ENCODE results near the gene PITX3. TPM values are rescaled to one million over a fixed set of nuclear protein-coding genes. Genes with fewer than 3 reads are reported as not detected.

PITX3 gene
- total RNA-seq, 1 experiment from 2014 or later = 0.81 TPM

DNA sequence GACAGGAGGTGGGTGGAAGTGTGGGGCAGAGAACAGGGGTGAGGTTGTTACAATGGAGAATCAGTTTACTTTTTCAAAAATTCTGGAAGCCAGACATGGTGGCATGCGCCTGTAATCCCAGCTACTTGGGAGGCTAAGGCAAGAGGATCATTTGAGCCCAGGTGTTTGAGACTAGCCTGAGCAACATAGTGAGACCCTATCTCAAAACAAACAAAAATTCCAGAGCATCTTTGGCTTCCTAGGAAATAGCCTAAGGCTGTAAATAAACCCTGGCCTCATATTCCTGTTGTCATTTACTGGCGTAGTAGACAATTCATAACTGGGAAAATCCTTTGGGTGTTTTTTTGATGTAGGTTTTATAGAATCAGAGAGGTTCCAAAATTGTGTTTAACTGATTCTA, 48.0 kb upstream of the PITX3 start:
- POLR2A ChIA-PET = no interaction called here
- no peak for TF ChIP-seq ZNF138 (CRISPR knock-in tag; conservative IDR thresholded peaks at IDR 0.05)
- TF ChIP-seq NR1H2 (CRISPR knock-in tag; IDR thresholded peaks at IDR 0.05) = no peak
- TF ChIP-seq, protein P1, sequence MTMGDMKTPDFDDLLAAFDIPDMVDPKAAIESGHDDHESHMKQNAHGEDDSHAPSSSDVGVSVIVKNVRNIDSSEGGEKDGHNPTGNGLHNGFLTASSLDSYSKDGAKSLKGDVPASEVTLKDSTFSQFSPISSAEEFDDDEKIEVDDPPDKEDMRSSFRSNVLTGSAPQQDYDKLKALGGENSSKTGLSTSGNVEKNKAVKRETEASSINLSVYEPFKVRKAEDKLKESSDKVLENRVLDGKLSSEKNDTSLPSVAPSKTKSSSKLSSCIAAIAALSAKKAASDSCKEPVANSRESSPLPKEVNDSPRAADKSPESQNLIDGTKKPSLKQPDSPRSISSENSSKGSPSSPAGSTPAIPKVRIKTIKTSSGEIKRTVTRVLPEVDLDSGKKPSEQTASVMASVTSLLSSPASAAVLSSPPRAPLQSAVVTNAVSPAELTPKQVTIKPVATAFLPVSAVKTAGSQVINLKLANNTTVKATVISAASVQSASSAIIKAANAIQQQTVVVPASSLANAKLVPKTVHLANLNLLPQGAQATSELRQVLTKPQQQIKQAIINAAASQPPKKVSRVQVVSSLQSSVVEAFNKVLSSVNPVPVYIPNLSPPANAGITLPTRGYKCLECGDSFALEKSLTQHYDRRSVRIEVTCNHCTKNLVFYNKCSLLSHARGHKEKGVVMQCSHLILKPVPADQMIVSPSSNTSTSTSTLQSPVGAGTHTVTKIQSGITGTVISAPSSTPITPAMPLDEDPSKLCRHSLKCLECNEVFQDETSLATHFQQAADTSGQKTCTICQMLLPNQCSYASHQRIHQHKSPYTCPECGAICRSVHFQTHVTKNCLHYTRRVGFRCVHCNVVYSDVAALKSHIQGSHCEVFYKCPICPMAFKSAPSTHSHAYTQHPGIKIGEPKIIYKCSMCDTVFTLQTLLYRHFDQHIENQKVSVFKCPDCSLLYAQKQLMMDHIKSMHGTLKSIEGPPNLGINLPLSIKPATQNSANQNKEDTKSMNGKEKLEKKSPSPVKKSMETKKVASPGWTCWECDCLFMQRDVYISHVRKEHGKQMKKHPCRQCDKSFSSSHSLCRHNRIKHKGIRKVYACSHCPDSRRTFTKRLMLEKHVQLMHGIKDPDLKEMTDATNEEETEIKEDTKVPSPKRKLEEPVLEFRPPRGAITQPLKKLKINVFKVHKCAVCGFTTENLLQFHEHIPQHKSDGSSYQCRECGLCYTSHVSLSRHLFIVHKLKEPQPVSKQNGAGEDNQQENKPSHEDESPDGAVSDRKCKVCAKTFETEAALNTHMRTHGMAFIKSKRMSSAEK (CRISPR knock-in tag; IDR thresholded peaks at IDR 0.05; ENCODE audit: borderline replicate concordance) = no peak
- TF ChIP-seq, protein P2, sequence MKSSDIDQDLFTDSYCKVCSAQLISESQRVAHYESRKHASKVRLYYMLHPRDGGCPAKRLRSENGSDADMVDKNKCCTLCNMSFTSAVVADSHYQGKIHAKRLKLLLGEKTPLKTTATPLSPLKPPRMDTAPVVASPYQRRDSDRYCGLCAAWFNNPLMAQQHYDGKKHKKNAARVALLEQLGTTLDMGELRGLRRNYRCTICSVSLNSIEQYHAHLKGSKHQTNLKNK (CRISPR knock-in tag; IDR thresholded peaks at IDR 0.05) = no peak
- TF ChIP-seq ESRRA (CRISPR knock-in tag; IDR thresholded peaks at IDR 0.05; ENCODE audit: borderline replicate concordance) = no peak
- no peak for TF ChIP-seq MYBL2 (CRISPR knock-in tag; IDR thresholded peaks at IDR 0.05)
- H3K4me1 Mint-ChIP-seq = no peaks in the 10 kb centered on the region
- H3K4me3 Mint-ChIP-seq = no peak overlapping the region
- H3K36me3 Mint-ChIP-seq = no peaks in the 10 kb centered on the region
- H3K9me3 Mint-ChIP-seq = no peaks in the 10 kb centered on the region
- no peak overlapping the region for H3K27ac Mint-ChIP-seq
- ATAC-seq (no peak), DNase-seq (ENCODE audit: low spot score) (no peak)
- CTCF ChIA-PET = interaction anchor here (1.2 to 2.4 kb wide), 3 partner anchors 58 to 63 kb away, joined by 3 to 5 read pairs (median 5); no protein-coding TSS in a partner anchor
- H3K27me3 Mint-ChIP-seq (ENCODE audit: low read depth) = no peaks in the 10 kb centered on the region

DNA sequence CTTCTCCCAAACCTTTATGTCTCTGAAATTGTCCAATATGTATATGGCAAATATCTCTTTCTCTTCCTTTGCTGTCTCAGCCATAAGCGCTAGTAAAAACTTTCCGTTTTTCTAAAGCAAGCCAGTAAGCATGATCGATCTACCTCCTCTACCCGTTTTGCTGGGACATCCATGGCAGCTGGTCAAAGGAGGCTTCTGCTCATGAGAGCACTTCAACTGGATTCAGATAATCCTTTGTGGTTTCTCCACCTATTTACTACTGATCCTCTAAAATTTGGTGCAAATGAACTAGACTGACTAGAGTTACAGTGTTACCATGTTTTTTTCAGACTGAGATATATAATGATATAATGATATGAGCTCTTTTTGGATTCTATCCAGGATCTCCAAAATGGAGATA, 46.7 kb upstream of the PITX3 start:
- Mint-ChIP-seq H3K9me3 (no peaks in the 10 kb centered on the region), H3K36me3 (no peaks in the 10 kb centered on the region), H3K4me1 (no peaks in the 10 kb centered on the region), H3K4me3 (no peak overlapping the region), H3K27ac (no peak overlapping the region), H3K27me3 (ENCODE audit: low read depth) (no peaks in the 10 kb centered on the region)
- TF ChIP-seq, protein P3, sequence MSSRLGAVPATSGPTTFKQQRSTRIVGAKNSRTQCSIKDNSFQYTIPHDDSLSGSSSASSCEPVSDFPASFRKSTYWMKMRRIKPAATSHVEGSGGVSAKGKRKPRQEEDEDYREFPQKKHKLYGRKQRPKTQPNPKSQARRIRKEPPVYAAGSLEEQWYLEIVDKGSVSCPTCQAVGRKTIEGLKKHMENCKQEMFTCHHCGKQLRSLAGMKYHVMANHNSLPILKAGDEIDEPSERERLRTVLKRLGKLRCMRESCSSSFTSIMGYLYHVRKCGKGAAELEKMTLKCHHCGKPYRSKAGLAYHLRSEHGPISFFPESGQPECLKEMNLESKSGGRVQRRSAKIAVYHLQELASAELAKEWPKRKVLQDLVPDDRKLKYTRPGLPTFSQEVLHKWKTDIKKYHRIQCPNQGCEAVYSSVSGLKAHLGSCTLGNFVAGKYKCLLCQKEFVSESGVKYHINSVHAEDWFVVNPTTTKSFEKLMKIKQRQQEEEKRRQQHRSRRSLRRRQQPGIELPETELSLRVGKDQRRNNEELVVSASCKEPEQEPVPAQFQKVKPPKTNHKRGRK (CRISPR knock-in tag; IDR thresholded peaks at IDR 0.05; ENCODE audit: borderline replicate concordance) = no peak
- TF ChIP-seq ZNF232 (CRISPR knock-in tag; IDR thresholded peaks at IDR 0.05) = no peak
- POLR2A ChIA-PET = interaction anchor here (0.6 kb wide), 1 partner anchor 1238 kb away, joined by 3 read pairs; no protein-coding TSS in a partner anchor
- ATAC-seq (no peak), DNase-seq (ENCODE audit: low spot score) (no peak)
- CTCF ChIA-PET = interaction anchor here (0.7 to 2.4 kb wide), 3 partner anchors 58 to 118 kb away, joined by 3 to 5 read pairs (median 4); no protein-coding TSS in a partner anchor

DNA sequence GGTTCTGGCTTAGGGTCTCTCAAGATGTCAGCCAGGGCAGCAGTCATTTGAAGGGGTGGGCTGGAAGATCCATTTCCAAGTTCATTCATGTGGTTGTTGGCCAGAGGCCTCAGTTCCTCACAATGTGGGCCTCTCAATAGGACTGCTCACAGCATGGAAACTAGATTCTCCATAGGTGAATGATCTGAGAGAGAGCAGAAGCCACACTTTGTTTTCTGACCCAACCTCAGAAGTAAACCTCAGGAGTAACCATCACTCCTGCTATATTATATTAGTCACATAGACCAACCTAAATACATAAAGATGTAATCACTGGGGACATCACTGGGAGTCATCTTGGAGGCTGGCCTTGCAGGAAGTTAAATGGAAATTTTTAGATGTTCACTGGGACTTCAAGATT, 46.2 kb upstream of the PITX3 start:
- ChIA-PET CTCF (interaction anchor here (2.4 kb wide), 1 partner anchor 57 kb away, joined by 5 read pairs; no protein-coding TSS in a partner anchor), POLR2A (interaction anchor here (0.6 kb wide), 1 partner anchor 1238 kb away, joined by 3 read pairs; no protein-coding TSS in a partner anchor)
- Mint-ChIP-seq H3K27ac (no peak overlapping the region), H3K4me1 (no peaks in the 10 kb centered on the region), H3K4me3 (no peak overlapping the region), H3K36me3 (no peaks in the 10 kb centered on the region), H3K9me3 (no peaks in the 10 kb centered on the region), H3K27me3 (ENCODE audit: low read depth) (no peaks in the 10 kb centered on the region)
- ATAC-seq (no peak), DNase-seq (ENCODE audit: low spot score) (no peak)
- TF ChIP-seq, protein P4, sequence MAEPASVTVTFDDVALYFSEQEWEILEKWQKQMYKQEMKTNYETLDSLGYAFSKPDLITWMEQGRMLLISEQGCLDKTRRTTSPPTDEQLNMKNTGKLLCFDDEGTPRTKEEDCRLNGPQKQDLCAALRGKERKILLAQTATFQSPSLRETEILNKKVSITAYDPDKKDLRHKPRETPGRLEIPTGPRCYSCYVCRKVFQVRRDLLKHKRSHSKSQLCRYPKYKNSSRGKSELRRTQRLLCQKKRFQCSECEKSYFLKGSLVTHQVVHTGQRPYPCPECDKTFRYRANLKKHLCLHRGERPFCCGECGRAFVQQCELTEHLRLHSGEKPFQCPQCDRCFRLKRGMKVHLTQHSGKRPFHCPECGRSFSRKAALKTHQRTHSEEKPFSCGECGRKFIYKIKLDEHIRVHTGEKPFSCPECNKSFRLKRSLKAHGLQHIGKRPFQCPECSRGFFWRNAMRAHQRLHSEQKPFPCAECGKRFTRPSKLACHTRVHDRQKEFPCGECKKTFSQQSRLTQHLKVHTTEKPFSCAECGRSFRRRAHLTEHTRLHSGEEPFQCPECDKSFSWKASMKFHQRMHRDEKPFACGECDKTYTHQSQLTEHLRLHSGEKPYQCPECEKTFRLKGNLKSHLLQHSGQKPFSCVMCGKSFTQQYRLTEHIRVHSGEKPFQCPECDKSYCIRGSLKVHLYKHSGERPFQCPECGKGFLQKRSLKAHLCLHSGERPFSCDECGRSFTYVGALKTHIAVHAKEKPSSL (CRISPR knock-in tag; conservative IDR thresholded peaks at IDR 0.05) = no peak
- TF ChIP-seq ZNF423 (CRISPR knock-in tag; IDR thresholded peaks at IDR 0.05) (no peak), PRRX2 (CRISPR knock-in tag; IDR thresholded peaks at IDR 0.05) (no peak), CBFB (CRISPR knock-in tag; IDR thresholded peaks at IDR 0.05; ENCODE audit: low read depth) (no peak), JAZF1 (CRISPR knock-in tag; IDR thresholded peaks at IDR 0.05) (no peak), GABPB1 (CRISPR knock-in tag; IDR thresholded peaks at IDR 0.05) (no peak)
